ENCODE data around the gene LAMA2.

The LAMA2 gene

GRCh38 chr6:129133770-129134192 lies 250.8 kb downstream of the LAMA2 start:
- Histone ChIP-seq H3K4me1 (ENCODE audit: control extremely low read depth in 1 of 4, control insufficient read depth in 4 of 4, insufficient read depth in 4 of 4, low read length in 3 of 4) (no peaks in the 10 kb centered on the region), H3K9me3 (ENCODE audit: control extremely low read depth in 1 of 5, control insufficient read depth in 4 of 5, insufficient read depth in 2 of 5, low read depth in 1 of 5, low read length in 4 of 5) (no peaks in the 10 kb centered on the region), H3K27me3 (replicated peaks in 2 of 5; ENCODE audit: control insufficient read depth in 4 of 5, insufficient read depth in 5 of 5, low read length in 4 of 5) (no peaks in the 10 kb centered on the region), H3K36me3 (ENCODE audit: control insufficient read depth in 4 of 4, insufficient read depth in 4 of 4, low read length in 3 of 4) (no peaks in the 10 kb centered on the region), H3K4me3 (ENCODE audit: control insufficient read depth in 1 of 7, extremely low read depth in 1 of 7, insufficient read depth in 4 of 7, low read depth in 2 of 7, low read length in 6 of 7) (no peak overlapping the region), H3K27ac (ENCODE audit: insufficient read depth in 1 of 2, low read depth in 1 of 2, low read length in 2 of 2, poor library complexity in 1 of 2, severe bottlenecking in 2 of 2) (no peak overlapping the region)
- POLR2A ChIA-PET, result no interaction called here
- 19% methylated on average over 2 of the region's 5 CpGs for WGBS (ENCODE audit: insufficient coverage)
- DNase-seq, result no peak
- CTCF ChIA-PET, result interaction anchor here (1.0 kb wide), 1 partner anchor 9 kb away, joined by 3 read pairs; no protein-coding TSS in a partner anchor

- no peaks in the 10 kb centered on the region for H3K9me3 ChIP-seq (ENCODE audit: control extremely low read depth in 1 of 5, control insufficient read depth in 4 of 5, insufficient read depth in 2 of 5, low read depth in 1 of 5, low read length in 4 of 5)
- no peak for DNase-seq
- no peak overlapping the region for H3K27ac ChIP-seq (ENCODE audit: insufficient read depth in 1 of 2, low read depth in 1 of 2, low read length in 2 of 2, poor library complexity in 1 of 2, severe bottlenecking in 2 of 2)
- no peaks in the 10 kb centered on the region for H3K4me1 ChIP-seq (ENCODE audit: control extremely low read depth in 1 of 4, control insufficient read depth in 4 of 4, insufficient read depth in 4 of 4, low read length in 3 of 4)
- no peak overlapping the region for H3K4me3 ChIP-seq (ENCODE audit: control insufficient read depth in 1 of 7, extremely low read depth in 1 of 7, insufficient read depth in 4 of 7, low read depth in 2 of 7, low read length in 6 of 7)
- no peaks in the 10 kb centered on the region for H3K27me3 ChIP-seq (replicated peaks in 2 of 5; ENCODE audit: control insufficient read depth in 4 of 5, insufficient read depth in 5 of 5, low read length in 4 of 5)
- no peaks in the 10 kb centered on the region for H3K36me3 ChIP-seq (ENCODE audit: control insufficient read depth in 4 of 4, insufficient read depth in 4 of 4, low read length in 3 of 4)
- ChIA-PET POLR2A (no interaction called here), CTCF (interaction anchor here (1.0 kb wide), 1 partner anchor 10 kb away, joined by 3 read pairs; no protein-coding TSS in a partner anchor)
These were observed 251.6 kb downstream of the LAMA2 start for GRCh38 chr6:129134535-129134934.

- ChIA-PET POLR2A (no interaction called here), CTCF (no interaction called here)
- DNase-seq, result no peak
- no peaks in the 10 kb centered on the region for H3K9me3 ChIP-seq (ENCODE audit: control extremely low read depth in 1 of 5, control insufficient read depth in 4 of 5, insufficient read depth in 2 of 5, low read depth in 1 of 5, low read length in 4 of 5)
- H3K4me1 ChIP-seq (ENCODE audit: control extremely low read depth in 1 of 4, control insufficient read depth in 4 of 4, insufficient read depth in 4 of 4, low read length in 3 of 4), result no peaks in the 10 kb centered on the region
- H3K27ac ChIP-seq (ENCODE audit: insufficient read depth in 1 of 2, low read depth in 1 of 2, low read length in 2 of 2, poor library complexity in 1 of 2, severe bottlenecking in 2 of 2), result no peak overlapping the region
- H3K4me3 ChIP-seq (ENCODE audit: control insufficient read depth in 1 of 7, extremely low read depth in 1 of 7, insufficient read depth in 4 of 7, low read depth in 2 of 7, low read length in 6 of 7), result no peak overlapping the region
- no peaks in the 10 kb centered on the region for H3K27me3 ChIP-seq (replicated peaks in 2 of 5; ENCODE audit: control insufficient read depth in 4 of 5, insufficient read depth in 5 of 5, low read length in 4 of 5)
- H3K36me3 ChIP-seq (ENCODE audit: control insufficient read depth in 4 of 4, insufficient read depth in 4 of 4, low read length in 3 of 4), result no peaks in the 10 kb centered on the region
- 60% methylated on average over 1 of the region's 1 CpG for WGBS (ENCODE audit: insufficient coverage)
These were observed 252.5 kb downstream of the LAMA2 start for GRCh38 chr6:129135451-129135850.

- no peak overlapping the region for H3K27ac ChIP-seq (ENCODE audit: insufficient read depth in 1 of 2, low read depth in 1 of 2, low read length in 2 of 2, poor library complexity in 1 of 2, severe bottlenecking in 2 of 2)
- no peak overlapping the region for H3K4me3 ChIP-seq (ENCODE audit: control insufficient read depth in 1 of 7, extremely low read depth in 1 of 7, insufficient read depth in 4 of 7, low read depth in 2 of 7, low read length in 6 of 7)
- H3K4me1 ChIP-seq (ENCODE audit: control extremely low read depth in 1 of 4, control insufficient read depth in 4 of 4, insufficient read depth in 4 of 4, low read length in 3 of 4), result no peaks in the 10 kb centered on the region
- H3K27me3 ChIP-seq (replicated peaks in 2 of 5; ENCODE audit: control insufficient read depth in 4 of 5, insufficient read depth in 5 of 5, low read length in 4 of 5), result no peaks in the 10 kb centered on the region
- no peaks in the 10 kb centered on the region for H3K36me3 ChIP-seq (ENCODE audit: control insufficient read depth in 4 of 4, insufficient read depth in 4 of 4, low read length in 3 of 4)
- no peaks in the 10 kb centered on the region for H3K9me3 ChIP-seq (ENCODE audit: control extremely low read depth in 1 of 5, control insufficient read depth in 4 of 5, insufficient read depth in 2 of 5, low read depth in 1 of 5, low read length in 4 of 5)
- WGBS (ENCODE audit: insufficient coverage), result 100% methylated on average over 2 of the region's 4 CpGs
- no peak for DNase-seq
- CTCF ChIA-PET, result no interaction called here
- POLR2A ChIA-PET, result no interaction called here
These were observed 253.8 kb downstream of the LAMA2 start for GRCh38 chr6:129136751-129137150.

- H3K4me3 ChIP-seq (ENCODE audit: control insufficient read depth in 1 of 7, extremely low read depth in 1 of 7, insufficient read depth in 4 of 7, low read depth in 2 of 7, low read length in 6 of 7), result no peak overlapping the region
- POLR2A ChIA-PET, result no interaction called here
- H3K27ac ChIP-seq (ENCODE audit: insufficient read depth in 1 of 2, low read depth in 1 of 2, low read length in 2 of 2, poor library complexity in 1 of 2, severe bottlenecking in 2 of 2), result no peak overlapping the region
- DNase-seq, result no peak
- H3K27me3 ChIP-seq (replicated peaks in 2 of 5; ENCODE audit: control insufficient read depth in 4 of 5, insufficient read depth in 5 of 5, low read length in 4 of 5), result no peaks in the 10 kb centered on the region
- no peaks in the 10 kb centered on the region for H3K36me3 ChIP-seq (ENCODE audit: control insufficient read depth in 4 of 4, insufficient read depth in 4 of 4, low read length in 3 of 4)
- H3K9me3 ChIP-seq (ENCODE audit: control extremely low read depth in 1 of 5, control insufficient read depth in 4 of 5, insufficient read depth in 2 of 5, low read depth in 1 of 5, low read length in 4 of 5), result no peaks in the 10 kb centered on the region
- WGBS (ENCODE audit: insufficient coverage), result 93% methylated on average over 2 of the region's 4 CpGs
- CTCF ChIA-PET, result no interaction called here
- no peaks in the 10 kb centered on the region for H3K4me1 ChIP-seq (ENCODE audit: control extremely low read depth in 1 of 4, control insufficient read depth in 4 of 4, insufficient read depth in 4 of 4, low read length in 3 of 4)
These were observed 255.9 kb downstream of the LAMA2 start for GRCh38 chr6:129138739-129139405.

- POLR2A ChIA-PET, result no interaction called here
- Histone ChIP-seq H3K4me1 (ENCODE audit: control extremely low read depth in 1 of 4, control insufficient read depth in 4 of 4, insufficient read depth in 4 of 4, low read length in 3 of 4) (no peaks in the 10 kb centered on the region), H3K27ac (ENCODE audit: insufficient read depth in 1 of 2, low read depth in 1 of 2, low read length in 2 of 2, poor library complexity in 1 of 2, severe bottlenecking in 2 of 2) (no peak overlapping the region), H3K9me3 (ENCODE audit: control extremely low read depth in 1 of 5, control insufficient read depth in 4 of 5, insufficient read depth in 2 of 5, low read depth in 1 of 5, low read length in 4 of 5) (no peaks in the 10 kb centered on the region), H3K4me3 (ENCODE audit: control insufficient read depth in 1 of 7, extremely low read depth in 1 of 7, insufficient read depth in 4 of 7, low read depth in 2 of 7, low read length in 6 of 7) (no peak overlapping the region), H3K27me3 (replicated peaks in 2 of 5; ENCODE audit: control insufficient read depth in 4 of 5, insufficient read depth in 5 of 5, low read length in 4 of 5) (no peaks in the 10 kb centered on the region), H3K36me3 (ENCODE audit: control insufficient read depth in 4 of 4, insufficient read depth in 4 of 4, low read length in 3 of 4) (no peaks in the 10 kb centered on the region)
- no peak for DNase-seq
- CTCF ChIA-PET, result no interaction called here
- no CpG with 5 or more reads among the region's 2 CpGs for WGBS (ENCODE audit: insufficient coverage)
These were observed 257.6 kb downstream of the LAMA2 start for GRCh38 chr6:129140526-129140925.

GRCh38 chr6:129141499-129141898 lies 258.6 kb downstream of the LAMA2 start:
- DNase-seq, result no peak
- POLR2A ChIA-PET, result no interaction called here
- H3K4me3 ChIP-seq (ENCODE audit: control insufficient read depth in 1 of 7, extremely low read depth in 1 of 7, insufficient read depth in 4 of 7, low read depth in 2 of 7, low read length in 6 of 7), result no peak overlapping the region
- no peaks in the 10 kb centered on the region for H3K9me3 ChIP-seq (ENCODE audit: control extremely low read depth in 1 of 5, control insufficient read depth in 4 of 5, insufficient read depth in 2 of 5, low read depth in 1 of 5, low read length in 4 of 5)
- CTCF ChIA-PET, result no interaction called here
- H3K36me3 ChIP-seq (ENCODE audit: control insufficient read depth in 4 of 4, insufficient read depth in 4 of 4, low read length in 3 of 4), result no peaks in the 10 kb centered on the region
- no peak overlapping the region for H3K27ac ChIP-seq (ENCODE audit: insufficient read depth in 1 of 2, low read depth in 1 of 2, low read length in 2 of 2, poor library complexity in 1 of 2, severe bottlenecking in 2 of 2)
- 83% methylated on average over 1 of the region's 1 CpG for WGBS (ENCODE audit: insufficient coverage)
- H3K27me3 ChIP-seq (replicated peaks in 2 of 5; ENCODE audit: control insufficient read depth in 4 of 5, insufficient read depth in 5 of 5, low read length in 4 of 5), result no peaks in the 10 kb centered on the region
- no peaks in the 10 kb centered on the region for H3K4me1 ChIP-seq (ENCODE audit: control extremely low read depth in 1 of 4, control insufficient read depth in 4 of 4, insufficient read depth in 4 of 4, low read length in 3 of 4)

All from common myeloid progenitor, CD34-positive (primary cell).